Measurements from ENCODE around the gene IFNGR1. TPM values are rescaled to one million over a fixed set of nuclear protein-coding genes. Genes with fewer than 3 reads are reported as not detected.

The IFNGR1 gene
- total RNA-seq, 1 experiment from 2014 or later, result 18.4 TPM

GRCh38 chr6:137159912-137160311, 59.3 kb downstream of the IFNGR1 start:
- Histone ChIP-seq H3K27ac (ENCODE audit: low read depth, low read length, poor library complexity, severe bottlenecking) (no peak overlapping the region), H3K4me3 (ENCODE audit: low read depth, low read length, poor library complexity, severe bottlenecking) (no peak overlapping the region), H3K4me1 (ENCODE audit: insufficient read depth, low read length, poor library complexity, severe bottlenecking) (no peaks in the 10 kb centered on the region), H3K27me3 (replicated peaks; ENCODE audit: insufficient read depth, low read depth, low read length, poor library complexity) (peaks cover 16% of the 10 kb centered on the region), H3K9me3 (ENCODE audit: low read depth, low read length, poor library complexity, severe bottlenecking) (no peaks in the 10 kb centered on the region), H3K36me3 (ENCODE audit: insufficient read depth, low read length, poor library complexity, severe bottlenecking) (no peaks in the 10 kb centered on the region)
- CTCF ChIA-PET, result no interaction called here
- POLR2A ChIA-PET (ENCODE audit: low non-redundant PET), result no interaction called here
- no peak for DNase-seq (ENCODE audit: low spot score)
- intact Hi-C loops (cut with micrococcal nuclease; ENCODE audit: unreplicated experiment), result no loop called here
- BruUV-seq (replicated peaks), result no TSS peak
- TF ChIP-seq EZH2 (IDR thresholded peaks at IDR 0.05; ENCODE audit: borderline replicate concordance, low read depth, low read length, poor library complexity, severe bottlenecking) (no peak), CTCF (conservative IDR thresholded peaks at IDR 0.05; ENCODE audit: low read depth, low read length) (no peak)

GRCh38 chr6:137157601-137158000, 61.6 kb downstream of the IFNGR1 start:
- CTCF ChIA-PET, result no interaction called here

GRCh38 chr6:137156650-137157049, 62.5 kb downstream of the IFNGR1 start:
- TF ChIP-seq CTCF (conservative IDR thresholded peaks at IDR 0.05; ENCODE audit: low read depth, low read length), result no peak
- no peak for TF ChIP-seq EZH2 (IDR thresholded peaks at IDR 0.05; ENCODE audit: borderline replicate concordance, low read depth, low read length, poor library complexity, severe bottlenecking)
- no TSS peak for BruUV-seq (replicated peaks)
- Histone ChIP-seq H3K27me3 (replicated peaks; ENCODE audit: insufficient read depth, low read depth, low read length, poor library complexity) (peaks cover 16% of the 10 kb centered on the region), H3K4me3 (ENCODE audit: low read depth, low read length, poor library complexity, severe bottlenecking) (no peak overlapping the region), H3K27ac (ENCODE audit: low read depth, low read length, poor library complexity, severe bottlenecking) (no peak overlapping the region), H3K9me3 (ENCODE audit: low read depth, low read length, poor library complexity, severe bottlenecking) (no peaks in the 10 kb centered on the region), H3K36me3 (ENCODE audit: insufficient read depth, low read length, poor library complexity, severe bottlenecking) (no peaks in the 10 kb centered on the region), H3K4me1 (ENCODE audit: insufficient read depth, low read length, poor library complexity, severe bottlenecking) (no peaks in the 10 kb centered on the region)
- POLR2A ChIA-PET (ENCODE audit: low non-redundant PET), result no interaction called here
- no peak for DNase-seq (ENCODE audit: low spot score)
- intact Hi-C loops (cut with micrococcal nuclease; ENCODE audit: unreplicated experiment), result no loop called here
- CTCF ChIA-PET, result no interaction called here

More at GRCh38 chr6:137157601-137158000, 61.6 kb downstream of the IFNGR1 start:
- Histone ChIP-seq H3K4me3 (ENCODE audit: low read depth, low read length, poor library complexity, severe bottlenecking) (no peak overlapping the region), H3K4me1 (ENCODE audit: insufficient read depth, low read length, poor library complexity, severe bottlenecking) (no peaks in the 10 kb centered on the region), H3K36me3 (ENCODE audit: insufficient read depth, low read length, poor library complexity, severe bottlenecking) (no peaks in the 10 kb centered on the region), H3K9me3 (ENCODE audit: low read depth, low read length, poor library complexity, severe bottlenecking) (no peaks in the 10 kb centered on the region), H3K27ac (ENCODE audit: low read depth, low read length, poor library complexity, severe bottlenecking) (no peak overlapping the region), H3K27me3 (replicated peaks; ENCODE audit: insufficient read depth, low read depth, low read length, poor library complexity) (peaks cover 16% of the 10 kb centered on the region)
- BruUV-seq (replicated peaks), result no TSS peak
- TF ChIP-seq EZH2 (IDR thresholded peaks at IDR 0.05; ENCODE audit: borderline replicate concordance, low read depth, low read length, poor library complexity, severe bottlenecking) (no peak), CTCF (conservative IDR thresholded peaks at IDR 0.05; ENCODE audit: low read depth, low read length) (no peak)
- peak; percentile 3 for DNase-seq (ENCODE audit: low spot score)
- POLR2A ChIA-PET (ENCODE audit: low non-redundant PET), result no interaction called here
- intact Hi-C loops (cut with micrococcal nuclease; ENCODE audit: unreplicated experiment), result no loop called here
